SK-N-SH (cell line): Measurements from ENCODE around the gene KDSR. TPM values are rescaled to one million over a fixed set of nuclear protein-coding genes. Genes with fewer than 3 reads are reported as not detected.

ENCODE experiments used
- CTCF ChIA-PET: fragments of 300-600, 350-600 bp; formaldehyde crosslinking; extraction: SDS; loops from one replicate; lab custom pipeline; 2021; lab: Yijun Ruan, JAX
- POLR2A ChIA-PET: fragments of 350-600 bp; sonication (Branson Sonifier 250); formaldehyde crosslinking; extraction: SDS; loops from one replicate; lab custom pipeline; 2020; ENCODE audit warnings: antibody characterized with exemption, inconsistent platforms; lab: Yijun Ruan, JAX
- DNase-seq: peaks from one replicate; pipeline ENCODE4 v3.0.0; 2012
- H2AFZ ChIP-seq: fragments of 200-600 bp; sonication (generic); 2 replicates; pipeline ENCODE4 v1.8.1; 2016; ENCODE audit warnings: antibody characterized with exemption, mild to moderate bottlenecking, low read depth
- H3F3A ChIP-seq: fragments of 200-600 bp; sonication (generic); replicated peaks from 2 replicates; pipeline ENCODE3; 2016; ENCODE audit warnings: antibody characterized with exemption, mild to moderate bottlenecking; ENCODE audit not compliant: insufficient read depth
- H3K27ac ChIP-seq, 2 experiments: fragments of 200-500 bp in 1 of 2; fragments of 200-600 bp in 1 of 2; sonication (Bioruptor generic) in 1 of 2; sonication (generic), shearing (Covaris generic) in 1 of 2; 2 replicates each; pipeline versions ENCODE4 v1.5.1 to v1.6.1; 2014 to 2016; ENCODE audit warnings: low read depth in 2 of 2, inconsistent platforms in 1 of 2, low read length in 1 of 2, mild to moderate bottlenecking in 1 of 2, mixed read lengths in 1 of 2
- H3K27me3 ChIP-seq: fragments of 200-600 bp; sonication (generic), shearing (Covaris generic); 2 replicates; pipeline ENCODE4 v1.6.1; 2016; ENCODE audit warnings: mixed run types; ENCODE audit not compliant: insufficient read depth
- H3K36me3 ChIP-seq, 2 experiments: fragments of 200-500 bp in 1 of 2; fragments of 200-600 bp in 1 of 2; sonication (Bioruptor generic) in 1 of 2; sonication (generic) in 1 of 2; replicated peaks in 1 of 2; 2 replicates each; pipeline versions ENCODE3 to v1.5.1; 2014 to 2016; ENCODE audit warnings: low read length in 1 of 2, mild to moderate bottlenecking in 1 of 2; ENCODE audit not compliant: insufficient read depth in 2 of 2, control insufficient read depth in 1 of 2
- H3K4me1 ChIP-seq, 2 experiments: fragments of 200-500 bp in 1 of 2; fragments of 200-600 bp in 1 of 2; sonication (Bioruptor generic) in 1 of 2; sonication (generic), shearing (Covaris generic) in 1 of 2; 2 replicates each; pipeline versions ENCODE4 v1.5.1 to v1.6.1; 2014 to 2016; ENCODE audit warnings: low read depth in 1 of 2, low read length in 1 of 2, mixed run types in 1 of 2; ENCODE audit not compliant: insufficient read depth in 2 of 2, control insufficient read depth in 1 of 2
- H3K4me2 ChIP-seq: fragments of 200-600 bp; sonication (generic), shearing (Covaris generic); 2 replicates; pipeline ENCODE4 v1.6.1; 2017; ENCODE audit warnings: mixed run types
- H3K4me3 ChIP-seq, 2 experiments: fragments of 200-500 bp in 1 of 2; fragments of 200-600 bp in 1 of 2; sonication (Bioruptor generic) in 1 of 2; sonication (generic), shearing (Covaris generic) in 1 of 2; 2 replicates each; pipeline versions ENCODE4 v1.5.1 to v1.8.1; 2014 to 2016; ENCODE audit warnings: low read depth in 2 of 2, inconsistent platforms in 1 of 2, low read length in 1 of 2, mild to moderate bottlenecking in 1 of 2, mixed read lengths in 1 of 2, moderate library complexity in 1 of 2
- H3K79me2 ChIP-seq: fragments of 200-600 bp; sonication (generic); 2 replicates; pipeline ENCODE4 v1.8.1; 2017; ENCODE audit warnings: mild to moderate bottlenecking; ENCODE audit not compliant: insufficient read depth
- H3K9ac ChIP-seq: fragments of 200-600 bp; sonication (generic); 2 replicates; pipeline ENCODE4 v1.6.1; 2017; ENCODE audit warnings: mixed run types
- H3K9me2 ChIP-seq: fragments of 200-600 bp; sonication (generic); 2 replicates; pipeline ENCODE4 v1.6.1; 2017; ENCODE audit warnings: mixed run types
- H3K9me3 ChIP-seq: fragments of 200-600 bp; sonication (generic); 2 replicates; pipeline ENCODE4 v1.6.1; 2017; ENCODE audit warnings: mixed run types, mild to moderate bottlenecking, moderate library complexity
- H4K20me1 ChIP-seq: fragments of 200-600 bp; sonication (generic); 2 replicates; pipeline ENCODE4 v1.6.1; 2017; ENCODE audit warnings: mild to moderate bottlenecking, mixed run types; ENCODE audit not compliant: insufficient read depth
- CHD2 ChIP-seq: fragments of 150-350 bp; IDR thresholded peaks from 2 replicates; pipeline ENCODE4 v1.6.1; 2018; ENCODE audit warnings: low read length; ENCODE audit not compliant: partially characterized antibody
- FOSL2 ChIP-seq: IDR thresholded peaks from 2 replicates; pipeline ENCODE4 v1.4.0; 2012; ENCODE audit warnings: low read depth, mild to moderate bottlenecking, moderate library complexity, borderline replicate concordance
- FOXJ3 ChIP-seq: sonication (generic); formaldehyde crosslinking; IDR thresholded peaks from 2 replicates; pipeline ENCODE4 v1.5.1; 2020; ENCODE audit warnings: mild to moderate bottlenecking, missing genetic modification reagents
- GABPA ChIP-seq: IDR thresholded peaks from 2 replicates; pipeline ENCODE4 v1.4.0; 2012; ENCODE audit warnings: low read depth, mild to moderate bottlenecking
- JUND ChIP-seq: IDR thresholded peaks from 2 replicates; pipeline ENCODE4 v1.4.0; 2012
- MEF2A ChIP-seq: IDR thresholded peaks from 2 replicates; pipeline ENCODE4 v1.4.0; 2012; ENCODE audit warnings: low read depth, borderline replicate concordance
- RCOR1 ChIP-seq: fragments of 150-350 bp; IDR thresholded peaks from 2 replicates; pipeline ENCODE4 v1.6.1; 2017; ENCODE audit warnings: antibody characterized with exemption, low read length
- REST ChIP-seq: IDR thresholded peaks from 2 replicates; pipeline ENCODE4 v1.6.1; 2012; ENCODE audit warnings: mild to moderate bottlenecking, low read depth, low read length, moderate library complexity
- RFX5 ChIP-seq: IDR thresholded peaks from 2 replicates; pipeline ENCODE4 v1.6.1; 2012; ENCODE audit warnings: mild to moderate bottlenecking, improper control_type of control experiment, low read length
- SIN3A ChIP-seq: IDR thresholded peaks from 2 replicates; pipeline ENCODE4 v1.6.1; 2012; ENCODE audit warnings: low read depth, mild to moderate bottlenecking, low read length, moderate library complexity, borderline replicate concordance
- TCF12 ChIP-seq: IDR thresholded peaks from 2 replicates; pipeline ENCODE4 v1.4.0; 2012
- YY1 ChIP-seq: IDR thresholded peaks from 2 replicates; pipeline ENCODE4 v1.4.0; 2012; ENCODE audit warnings: low read depth, mild to moderate bottlenecking
- ZBTB33 ChIP-seq: IDR thresholded peaks from 2 replicates; pipeline ENCODE4 v1.4.0; 2012; ENCODE audit warnings: low read depth, borderline replicate concordance
- WGBS: methylation state at CpG from one replicate; pipeline ENCODE4 v1.1.6; 2017; ENCODE audit warnings: low lambda C conversion rate; 5-methylcytosine and 5-hydroxymethylcytosine counted together
- polyA plus RNA-seq, 3 experiments: library from polyadenylated mRNA; depleted of rRNA; stranded (reverse); fragments of >200 nt; gene quantifications; 2 replicates each; pipeline ENCODE4 v1.2.3, GENCODE V29; 2012

Gene KDSR
- polyA plus RNA-seq, 1 of the 3 experiments (the other 2 are of a cell fraction): 22.3 TPM

GRCh38 chr18:63286926-63287325 is 80.1 kb downstream of the KDSR start:
- H3K4me2 ChIP-seq: no peak overlapping the region
- TF ChIP-seq SIN3A: no peak
- POLR2A ChIA-PET: no interaction called here
- no peak overlapping the region for H2AFZ ChIP-seq
- H3K79me2 ChIP-seq: no peaks in the 10 kb centered on the region
- H3K4me3 ChIP-seq: no peak overlapping the region
- no peaks in the 10 kb centered on the region for H4K20me1 ChIP-seq
- WGBS: 52% methylated on average over 4 of the region's 4 CpGs
- no peaks in the 10 kb centered on the region for H3K27me3 ChIP-seq
- no peaks in the 10 kb centered on the region for H3K9me3 ChIP-seq
- H3K4me1 ChIP-seq: peaks cover 0 to 14% of the 10 kb centered on the region in 2 experiments; a peak in 1 of 4 replicates
- CTCF ChIA-PET: interaction anchor here (0.7 kb wide), 1 partner anchor 139 kb away, joined by 3 read pairs; no protein-coding TSS in a partner anchor
- no peak overlapping the region for H3K9ac ChIP-seq
- H3K36me3 ChIP-seq: no peaks in the 10 kb centered on the region
- no peaks in the 10 kb centered on the region for H3F3A ChIP-seq
- no peak overlapping the region for H3K27ac ChIP-seq
- DNase-seq: no peak
- H3K9me2 ChIP-seq: no peaks in the 10 kb centered on the region

- no peaks in the 10 kb centered on the region for H3K36me3 ChIP-seq
- no peak overlapping the region; a peak in 1 of 4 replicates for H3K27ac ChIP-seq
- no peaks in the 10 kb centered on the region for H3K9me2 ChIP-seq
- H3K9ac ChIP-seq: no peak overlapping the region
- ChIA-PET CTCF (interaction anchor here (0.6 to 1.0 kb wide), 4 partner anchors 16 to 63 kb away, joined by 3 read pairs; no protein-coding TSS in a partner anchor), POLR2A (no interaction called here)
- WGBS: 79% methylated on average over 9 of the region's 14 CpGs
- no peak for TF ChIP-seq ZBTB33
- H3K4me2 ChIP-seq: no peak overlapping the region
- H3K4me1 ChIP-seq: peaks cover 0 to 14% of the 10 kb centered on the region in 2 experiments; a peak in 1 of 4 replicates
- H3F3A ChIP-seq: no peaks in the 10 kb centered on the region
- H2AFZ ChIP-seq: no peak overlapping the region
- H3K27me3 ChIP-seq: no peaks in the 10 kb centered on the region
- H3K9me3 ChIP-seq: no peaks in the 10 kb centered on the region
- DNase-seq: no peak
- H3K4me3 ChIP-seq: no peak overlapping the region
- no peaks in the 10 kb centered on the region for H4K20me1 ChIP-seq
- no peaks in the 10 kb centered on the region for H3K79me2 ChIP-seq
These were observed 81.9 kb downstream of the KDSR start for GRCh38 chr18:63284827-63285733.

GRCh38 chr18:63284173-63284799 is 82.7 kb downstream of the KDSR start:
- no peaks in the 10 kb centered on the region for H3K9me3 ChIP-seq
- WGBS: 93% methylated on average over 5 of the region's 5 CpGs
- no peaks in the 10 kb centered on the region for H3F3A ChIP-seq
- H2AFZ ChIP-seq: no peak overlapping the region
- no peaks in the 10 kb centered on the region for H4K20me1 ChIP-seq
- no peak overlapping the region for H3K9ac ChIP-seq
- H3K27me3 ChIP-seq: no peaks in the 10 kb centered on the region
- H3K36me3 ChIP-seq: no peaks in the 10 kb centered on the region
- H3K4me3 ChIP-seq: no peak overlapping the region
- ChIA-PET CTCF (interaction anchor here (0.7 to 1.0 kb wide), 3 partner anchors 17 to 39 kb away, joined by 3 read pairs; no protein-coding TSS in a partner anchor), POLR2A (no interaction called here)
- H3K4me1 ChIP-seq: peaks cover 0 to 14% of the 10 kb centered on the region in 2 experiments; a peak in 1 of 4 replicates
- H3K79me2 ChIP-seq: no peaks in the 10 kb centered on the region
- no peaks in the 10 kb centered on the region for H3K9me2 ChIP-seq
- no peak overlapping the region for H3K27ac ChIP-seq
- no peak overlapping the region for H3K4me2 ChIP-seq
- no peak for DNase-seq
- TF ChIP-seq RFX5: no peak
- no peak for TF ChIP-seq FOSL2
- TF ChIP-seq YY1: no peak
- no peak for TF ChIP-seq GABPA
- no peak for TF ChIP-seq FOXJ3 (CRISPR knock-in tag)
- TF ChIP-seq REST: no peak
- TF ChIP-seq JUND: no peak
- no peak for TF ChIP-seq TCF12
- no peak for TF ChIP-seq CHD2
- no peak for TF ChIP-seq MEF2A
- no peak for TF ChIP-seq RCOR1
